HG03280 (cell line): ENCODE measurements around the gene DSCAM.
"Not testable (repeated sequence)": the region's sequence is repeated elsewhere in the genome, so short reads cannot be mapped to it uniquely, and the experiment has no call there.

Experiments
- ATAC-seq: cut with Tn5 transposase; IDR thresholded peaks from one replicate; pipeline ENCODE4 v1.9.1; 2021; ENCODE audit warnings: mild to moderate bottlenecking, moderate library complexity; ENCODE audit not compliant: unreplicated experiment

The DSCAM gene

GRCh38 chr21:40028393-40028792 lies 818.6 kb downstream of the DSCAM start:
- ATAC-seq = not testable (repeated sequence)

- no peak for ATAC-seq
Observed at GRCh38 chr21:40021558-40022351, 825.2 kb downstream of the DSCAM start.

GRCh38 chr21:40020651-40021050 lies 826.3 kb downstream of the DSCAM start:
- ATAC-seq = no peak

GRCh38 chr21:40018871-40019475 lies 828.0 kb downstream of the DSCAM start:
- no peak for ATAC-seq

- ATAC-seq = no peak
Observed at GRCh38 chr21:40016667-40017066, 830.3 kb downstream of the DSCAM start.

- no peak for ATAC-seq
Observed at GRCh38 chr21:40016234-40016633, 830.7 kb downstream of the DSCAM start.

- ATAC-seq = no peak
Observed at GRCh38 chr21:40015818-40016217, 831.1 kb downstream of the DSCAM start.

- no peak for ATAC-seq
Observed at GRCh38 chr21:40014394-40014793, 832.6 kb downstream of the DSCAM start.

GRCh38 chr21:40013001-40013735 lies 833.8 kb downstream of the DSCAM start:
- ATAC-seq = no peak

GRCh38 chr21:40011371-40011770 lies 835.6 kb downstream of the DSCAM start:
- no peak for ATAC-seq

- ATAC-seq = no peak
Observed at GRCh38 chr21:40002978-40003377, 844.0 kb downstream of the DSCAM start.

- no peak for ATAC-seq
Observed at GRCh38 chr21:39984286-39984991, 862.5 kb downstream of the DSCAM start.

- no peak for ATAC-seq
Observed at GRCh38 chr21:39980241-39980820, 866.6 kb downstream of the DSCAM start.

GRCh38 chr21:39979321-39979720 lies 867.6 kb downstream of the DSCAM start:
- ATAC-seq = no peak

GRCh38 chr21:39976800-39977199 lies 870.2 kb downstream of the DSCAM start:
- no peak for ATAC-seq

- ATAC-seq = no peak
Observed at GRCh38 chr21:39972976-39973770, 873.8 kb downstream of the DSCAM start.

GRCh38 chr21:39972471-39972870 lies 874.5 kb downstream of the DSCAM start:
- ATAC-seq = no peak

- no peak for ATAC-seq
Observed at GRCh38 chr21:39971956-39972355, 875.0 kb downstream of the DSCAM start.

GRCh38 chr21:39969691-39970364 lies 877.1 kb downstream of the DSCAM start:
- no peak for ATAC-seq
